ACC112 (cell line): Measurements from ENCODE around the gene CTBP1.
A peak's percentile ranks its signal among the peaks of the same experiment; 100 is the strongest.

Source experiments
- H2AFZ ChIP-seq: fragments of 200-600 bp; sonication (generic); one replicate; pipeline ENCODE4 v1.6.0; 2017; ENCODE audit warnings: antibody characterized with exemption, low read length; ENCODE audit not compliant: unreplicated experiment
- H3K27ac ChIP-seq: fragments of 200-600 bp; sonication (generic); 2 replicates; pipeline ENCODE4 v1.5.1; 2014; ENCODE audit warnings: low read depth, mild to moderate bottlenecking, antibody characterized with exemption, low read length, moderate library complexity
- H3K27me3 ChIP-seq: fragments of 200-600 bp; sonication (generic); 2 replicates; pipeline ENCODE4 v1.6.1; 2014; ENCODE audit warnings: mild to moderate bottlenecking, antibody characterized with exemption, low read length, moderate library complexity, mixed read lengths; ENCODE audit not compliant: insufficient read depth
- H3K36me3 ChIP-seq: fragments of 200-600 bp; sonication (generic); 2 replicates; pipeline ENCODE4 v1.6.1; 2016; ENCODE audit warnings: mild to moderate bottlenecking, antibody characterized with exemption, low read length, moderate library complexity, mixed read lengths; ENCODE audit not compliant: insufficient read depth
- H3K4me1 ChIP-seq: fragments of 200-600 bp; sonication (generic); one replicate; pipeline ENCODE4 v1.6.1; 2016; ENCODE audit warnings: low read length, mixed read lengths; ENCODE audit not compliant: insufficient read depth, unreplicated experiment, control insufficient read depth
- H3K4me3 ChIP-seq: fragments of 200-600 bp; sonication (generic); 2 replicates; pipeline ENCODE4 v1.5.1; 2014; ENCODE audit warnings: mild to moderate bottlenecking, low read depth, low read length
- H3K79me2 ChIP-seq: fragments of 200-600 bp; sonication (generic); one replicate; pipeline ENCODE4 v1.6.0; 2016; ENCODE audit warnings: low read length; ENCODE audit not compliant: control insufficient read depth, unreplicated experiment, insufficient read depth

The CTBP1 gene

DNA sequence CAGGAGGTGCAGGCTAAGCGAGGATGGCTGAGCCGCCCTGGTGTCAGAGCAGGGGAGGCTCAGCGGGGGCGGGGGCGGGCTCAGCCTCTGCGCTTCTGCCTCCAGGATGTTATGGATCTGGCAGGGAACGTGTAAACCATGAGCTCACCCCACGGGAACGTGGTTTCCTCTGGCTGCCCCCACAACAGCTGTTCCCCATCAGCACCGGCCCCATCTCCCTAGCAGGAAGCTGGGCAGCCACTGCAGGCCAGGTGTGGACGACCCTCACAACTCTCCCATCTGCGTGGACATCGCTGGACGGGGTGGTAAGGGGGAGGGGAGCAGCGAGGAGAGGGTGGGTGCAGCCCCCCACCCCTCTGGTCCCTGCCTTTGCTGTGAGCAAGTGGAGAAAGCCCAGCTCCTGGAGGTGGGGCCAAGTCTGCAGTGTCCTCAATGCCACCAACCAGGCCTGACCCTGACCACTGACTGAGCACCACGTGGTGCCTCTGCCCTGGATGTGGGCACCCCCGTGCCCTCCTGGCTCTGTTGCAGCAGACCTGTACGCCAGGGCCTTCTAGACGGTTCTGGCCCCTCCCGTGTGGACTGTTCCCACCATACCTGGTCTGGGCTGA is 48.4 kb downstream of the CTBP1 start:
- no peak overlapping the region for H3K4me3 ChIP-seq
- no peak overlapping the region for H3K27ac ChIP-seq
- peaks cover 8% of the 10 kb centered on the region for H3K4me1 ChIP-seq
- no peaks in the 10 kb centered on the region for H3K79me2 ChIP-seq
- no peaks in the 10 kb centered on the region for H3K27me3 ChIP-seq
- no peaks in the 10 kb centered on the region for H3K36me3 ChIP-seq
- H2AFZ ChIP-seq, result no peak overlapping the region

- H3K4me1 ChIP-seq, result peaks cover 8% of the 10 kb centered on the region
- no peak overlapping the region for H2AFZ ChIP-seq
- no peaks in the 10 kb centered on the region for H3K79me2 ChIP-seq
- H3K36me3 ChIP-seq, result no peaks in the 10 kb centered on the region
- no peak overlapping the region for H3K4me3 ChIP-seq
- no peaks in the 10 kb centered on the region for H3K27me3 ChIP-seq
- H3K27ac ChIP-seq, result no peak overlapping the region
These were observed 49.2 kb downstream of the CTBP1 start for GRCh38 chr4:1199556-1200331.

DNA sequence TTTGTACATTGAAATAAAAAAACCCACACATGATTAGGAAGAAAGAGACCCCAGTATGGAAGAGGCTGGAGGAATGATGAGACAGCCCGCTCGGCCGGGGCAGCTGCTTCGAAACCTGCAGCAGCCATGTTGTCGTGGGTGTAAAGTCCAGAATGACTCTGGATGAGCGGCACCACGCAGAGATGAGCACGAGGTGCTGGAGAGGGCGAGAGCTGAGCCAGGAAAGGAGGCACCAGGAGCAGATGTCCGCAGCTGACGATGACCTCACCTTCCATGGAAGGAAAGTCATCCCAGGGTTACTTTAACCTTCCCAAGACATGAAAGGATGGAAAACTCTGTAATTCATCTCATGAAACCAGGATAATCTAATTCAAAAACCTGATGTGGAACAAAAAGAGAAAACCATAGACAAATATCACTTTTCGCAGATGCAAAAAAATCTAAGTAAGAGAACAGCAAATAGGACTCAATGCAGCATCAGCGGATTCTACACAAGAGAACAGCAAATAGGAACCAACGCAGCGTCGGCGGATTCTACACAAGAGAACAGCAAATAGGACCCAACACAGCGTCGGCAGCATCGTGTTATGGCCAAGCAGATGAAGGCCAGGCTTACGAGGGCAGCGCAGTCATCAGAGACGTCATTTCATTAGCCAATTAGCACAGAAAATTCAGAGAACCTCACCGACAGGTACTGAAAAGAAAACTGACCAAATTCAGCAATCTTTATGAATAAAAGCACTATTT is 50.7 kb downstream of the CTBP1 start:
- peaks cover 19% of the 10 kb centered on the region for H3K4me1 ChIP-seq
- H3K27me3 ChIP-seq, result no peaks in the 10 kb centered on the region
- H3K36me3 ChIP-seq, result no peaks in the 10 kb centered on the region
- H3K79me2 ChIP-seq, result no peaks in the 10 kb centered on the region
- no peak overlapping the region for H3K27ac ChIP-seq
- H3K4me3 ChIP-seq, result no peak overlapping the region
- H2AFZ ChIP-seq, result no peak overlapping the region

- Histone ChIP-seq H3K36me3 (peaks cover under 1% of the 10 kb centered on the region; the same call in 1 of the 2 replicates), H2AFZ (no peak overlapping the region)
These were observed 52.3 kb downstream of the CTBP1 start for GRCh38 chr4:1196421-1197183.

GRCh38 chr4:1195891-1196401 is 53.0 kb downstream of the CTBP1 start:
- H3K4me3 ChIP-seq, result no peak overlapping the region
- no peak overlapping the region for H2AFZ ChIP-seq
- no peaks in the 10 kb centered on the region for H3K79me2 ChIP-seq
- H3K27me3 ChIP-seq, result no peaks in the 10 kb centered on the region
- H3K4me1 ChIP-seq, result peaks cover 36% of the 10 kb centered on the region
- peaks cover 7% of the 10 kb centered on the region; the same call in 1 of the 2 replicates for H3K36me3 ChIP-seq
- H3K27ac ChIP-seq, result no peak overlapping the region

More at GRCh38 chr4:1196421-1197183, 52.3 kb downstream of the CTBP1 start:
- Histone ChIP-seq H3K79me2 (no peaks in the 10 kb centered on the region), H3K4me1 (peaks cover 35% of the 10 kb centered on the region), H3K4me3 (no peak overlapping the region), H3K27ac (no peak overlapping the region), H3K27me3 (no peaks in the 10 kb centered on the region)

DNA sequence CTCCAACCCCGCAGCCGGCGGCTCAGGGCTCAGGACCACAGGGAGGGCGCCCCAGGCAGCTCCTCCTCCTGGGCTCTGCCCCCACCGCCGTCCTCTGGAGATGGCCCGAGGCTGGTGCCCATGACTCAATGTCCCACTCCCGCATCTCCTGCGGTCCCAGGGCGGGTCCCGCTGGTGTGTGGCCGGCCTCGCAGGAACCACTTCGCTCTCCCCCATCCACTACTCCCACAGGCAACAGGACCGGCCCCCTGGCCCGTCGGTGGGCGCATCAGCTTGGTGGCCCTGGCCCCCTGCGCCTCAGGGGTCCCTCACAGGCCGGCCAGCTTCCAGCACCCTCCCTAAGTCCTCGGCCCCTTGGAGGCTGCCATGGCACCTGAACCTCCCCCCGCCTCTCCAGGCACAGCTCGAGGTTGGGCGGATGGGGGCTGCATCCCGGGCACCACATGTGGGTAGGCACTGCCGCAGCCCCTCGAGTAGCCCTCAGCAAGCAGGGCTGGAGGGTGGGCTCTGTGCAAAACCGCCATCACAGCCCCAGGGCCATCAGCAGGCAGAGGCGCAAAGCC is 53.7 kb downstream of the CTBP1 start:
- no peak overlapping the region for H3K4me3 ChIP-seq
- H3K27me3 ChIP-seq, result no peaks in the 10 kb centered on the region
- peaks cover 7% of the 10 kb centered on the region; the same call in 1 of the 2 replicates for H3K36me3 ChIP-seq
- no peaks in the 10 kb centered on the region for H3K79me2 ChIP-seq
- H3K4me1 ChIP-seq, result peaks cover 29% of the 10 kb centered on the region
- no peak overlapping the region for H3K27ac ChIP-seq
- H2AFZ ChIP-seq, result no peak overlapping the region

DNA sequence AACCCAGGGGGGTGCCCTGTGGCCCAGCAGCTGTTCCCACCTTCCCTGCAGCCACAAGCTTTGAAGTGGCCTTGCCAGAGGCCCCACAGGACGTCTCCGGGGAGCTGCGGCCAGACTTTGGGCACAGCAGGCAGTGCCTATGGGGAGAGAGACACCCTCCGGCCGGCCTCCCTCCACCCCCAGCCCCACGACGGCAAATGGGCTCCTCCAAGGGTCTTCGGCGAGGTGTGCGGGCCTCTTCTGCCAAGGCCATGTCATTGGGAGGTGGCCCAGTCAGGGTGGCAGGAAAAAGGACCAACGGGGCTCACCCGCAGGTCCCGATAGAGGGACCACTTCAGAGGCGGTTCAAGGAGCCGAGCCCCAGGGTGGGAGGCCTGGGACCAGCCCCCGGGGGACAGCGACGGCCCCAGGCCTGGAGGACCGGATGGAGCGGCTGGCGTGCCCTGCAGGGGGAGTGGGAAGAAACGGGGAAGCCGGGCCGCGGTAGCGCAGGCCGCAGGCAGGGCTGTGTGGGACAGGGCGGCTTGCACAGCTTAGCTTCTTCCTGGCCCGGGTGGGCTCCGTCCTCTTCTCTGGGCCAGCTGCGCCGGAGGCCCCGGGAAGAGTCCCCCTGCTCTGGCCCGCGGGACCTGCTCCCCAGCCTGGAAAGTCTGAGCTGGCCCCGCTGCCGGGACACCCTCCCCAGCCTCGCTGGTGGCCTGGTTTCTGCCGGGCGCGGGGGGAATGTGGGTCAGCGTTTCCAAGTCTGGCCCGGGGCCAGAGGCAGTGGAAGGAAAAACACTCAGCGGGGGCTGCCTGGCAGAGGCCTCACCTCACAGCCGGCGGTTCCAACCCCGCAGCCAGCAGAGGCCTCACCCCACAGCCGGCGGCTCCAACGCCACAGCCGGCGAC is 54.7 kb downstream of the CTBP1 start:
- H3K36me3 ChIP-seq, result peaks cover 7% of the 10 kb centered on the region; the same call in 1 of the 2 replicates
- no peaks in the 10 kb centered on the region for H3K79me2 ChIP-seq
- H3K4me1 ChIP-seq, result peaks cover 29% of the 10 kb centered on the region
- H2AFZ ChIP-seq, result no peak overlapping the region
- H3K4me3 ChIP-seq, result peak overlapping the region; percentile 31; the same call in 1 of the 2 replicates
- H3K27me3 ChIP-seq, result no peaks in the 10 kb centered on the region
- no peak overlapping the region for H3K27ac ChIP-seq

DNA sequence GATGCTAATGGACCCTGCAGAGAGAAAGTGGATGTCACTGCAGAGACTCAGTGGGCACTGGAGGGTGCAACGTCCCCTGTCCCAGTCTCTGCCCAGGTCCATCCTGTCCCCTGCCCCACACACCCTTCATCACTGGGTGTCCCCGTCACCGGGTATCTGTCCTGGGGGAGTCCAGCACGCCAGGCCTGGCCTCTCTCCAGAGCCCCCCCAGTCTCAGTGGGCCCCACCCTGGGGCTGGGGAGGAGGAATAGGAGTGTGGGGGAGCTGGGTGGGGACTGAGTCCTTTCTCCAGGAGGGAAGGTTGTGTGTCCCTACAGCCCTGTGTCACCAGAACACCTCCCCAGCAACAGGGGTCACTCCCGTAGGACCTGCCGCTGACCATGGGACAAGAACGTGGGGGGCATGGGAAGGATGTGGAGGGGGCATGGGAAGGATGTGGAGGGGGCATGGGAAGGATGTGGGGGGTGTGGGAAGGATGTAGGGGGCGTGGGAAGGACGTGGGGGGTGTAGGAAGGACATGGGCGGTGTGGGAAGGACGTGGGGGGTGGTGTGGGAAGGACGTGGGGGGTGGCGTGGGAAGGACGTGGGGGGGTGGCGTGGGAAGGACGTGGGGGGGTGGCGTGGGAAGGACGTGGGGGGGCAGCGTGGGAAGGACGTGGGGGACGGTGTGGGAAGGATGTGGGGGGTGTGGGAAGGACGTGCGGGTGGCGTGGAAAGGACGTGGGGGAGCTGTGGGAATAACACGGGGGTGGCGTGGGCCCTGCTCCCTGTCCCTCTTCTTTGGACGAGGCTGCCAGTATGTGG is 55.5 kb downstream of the CTBP1 start:
- Histone ChIP-seq H3K4me1 (peaks cover 29% of the 10 kb centered on the region), H3K79me2 (no peaks in the 10 kb centered on the region), H2AFZ (no peak overlapping the region), H3K4me3 (no peak overlapping the region), H3K27ac (peak overlapping the region; percentile 86), H3K27me3 (no peaks in the 10 kb centered on the region), H3K36me3 (peaks cover 7% of the 10 kb centered on the region; the same call in 1 of the 2 replicates)
